Activated naive CD8-positive, alpha-beta T cell treated with anti-CD3 and anti-CD28 coated beads, Interleukin-2, amount 50 U/mL, for 24 hours (primary cell): ENCODE data around the gene SLC25A42.

Source experiments
- ATAC-seq: fragments of 150-1000 bp; cut with Tn5 transposase; one replicate; pipeline ENCODE4 v1.10.0; 2021
- DNase-seq: peaks from one replicate; pipeline ENCODE4 v3.0.0; 2021
- H3K27ac Mint-ChIP-seq: one replicate; pipeline ENCODE4 v1.8.0; 2021; ENCODE audit warnings: mild to moderate bottlenecking, mixed read lengths
- H3K27me3 Mint-ChIP-seq: one replicate; pipeline ENCODE4 v1.8.0; 2021; ENCODE audit warnings: mixed read lengths
- H3K36me3 Mint-ChIP-seq: one replicate; pipeline ENCODE4 v1.8.0; 2021; ENCODE audit warnings: low read depth, mixed read lengths
- H3K4me1 Mint-ChIP-seq: one replicate; pipeline ENCODE4 v1.8.0; 2021; ENCODE audit warnings: mixed read lengths
- H3K4me3 Mint-ChIP-seq: one replicate; pipeline ENCODE4 v1.8.0; 2021; ENCODE audit warnings: mild to moderate bottlenecking, moderate library complexity, mixed read lengths
- H3K9me3 Mint-ChIP-seq: one replicate; pipeline ENCODE4 v1.8.0; 2021; ENCODE audit warnings: mixed read lengths

The SLC25A42 gene

DNA sequence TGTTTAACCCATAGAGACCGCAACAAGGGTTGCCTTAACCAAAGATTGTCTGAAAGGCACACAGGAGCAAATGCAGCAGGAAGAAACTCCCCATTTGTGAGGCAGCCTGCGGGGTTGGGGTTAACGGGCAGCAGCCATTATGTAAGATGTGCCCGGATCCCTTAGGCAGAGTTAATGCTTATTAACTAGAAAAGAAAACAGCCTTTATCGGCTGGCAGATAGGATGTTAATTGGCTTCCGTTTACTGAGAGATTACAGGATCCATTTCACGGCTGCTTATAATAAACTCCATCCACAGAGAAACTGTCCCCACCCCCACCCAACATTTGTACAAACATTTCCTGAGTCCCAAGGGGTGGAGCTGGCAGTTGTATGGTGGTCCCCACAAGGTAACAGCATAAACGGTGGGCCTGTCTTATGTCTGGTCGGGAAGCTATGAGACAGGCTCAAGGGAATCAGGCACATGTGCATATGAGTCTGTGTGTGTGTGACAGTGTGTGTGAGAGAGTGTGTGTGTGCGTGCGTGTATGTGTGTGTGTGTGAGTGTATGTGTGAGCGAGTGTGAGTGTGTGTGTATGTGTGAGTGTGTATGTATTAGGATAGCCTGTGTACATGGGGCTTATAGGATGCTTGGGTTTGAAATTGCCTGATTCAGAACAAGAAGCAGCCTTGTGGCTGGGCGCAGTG, 10.5 kb downstream of the SLC25A42 start:
- Mint-ChIP-seq H3K4me3 (no peak overlapping the region), H3K36me3 (peaks cover 4% of the 10 kb centered on the region), H3K27me3 (no peaks in the 10 kb centered on the region), H3K4me1 (peaks cover 7% of the 10 kb centered on the region), H3K27ac (no peak overlapping the region), H3K9me3 (no peaks in the 10 kb centered on the region)
- ATAC-seq (no peak), DNase-seq (no peak)

DNA sequence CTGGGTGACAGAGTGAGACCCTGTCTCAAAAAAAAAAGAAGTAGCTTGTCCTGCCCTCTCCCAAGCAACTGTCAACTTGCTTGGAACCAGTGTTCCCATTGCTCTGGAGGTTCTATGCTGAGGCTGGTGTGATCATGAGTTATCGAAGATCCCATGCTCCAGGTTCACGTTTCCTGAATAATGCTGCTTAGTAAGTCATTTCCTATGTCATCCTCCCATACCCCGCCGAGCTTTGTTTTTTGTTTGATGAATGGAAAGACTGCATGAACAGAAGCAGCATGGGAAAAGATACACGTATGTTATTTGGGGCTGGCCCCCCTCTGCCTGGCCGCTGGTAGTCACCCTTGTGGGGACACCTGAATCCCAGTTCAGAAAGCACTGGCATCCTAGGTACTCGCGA, 11.3 kb downstream of the SLC25A42 start:
- Mint-ChIP-seq H3K36me3 (peaks cover 4% of the 10 kb centered on the region), H3K27me3 (no peaks in the 10 kb centered on the region), H3K9me3 (no peaks in the 10 kb centered on the region), H3K27ac (no peak overlapping the region), H3K4me3 (no peak overlapping the region), H3K4me1 (peaks cover 4% of the 10 kb centered on the region)
- DNase-seq (no peak), ATAC-seq (no peak)

GRCh38 chr19:19076476-19076875, 12.7 kb downstream of the SLC25A42 start:
- DNase-seq (no peak), ATAC-seq (no peak)
- H3K36me3 Mint-ChIP-seq = peaks cover 4% of the 10 kb centered on the region
- H3K27me3 Mint-ChIP-seq = no peaks in the 10 kb centered on the region
- H3K4me3 Mint-ChIP-seq = no peak overlapping the region
- H3K9me3 Mint-ChIP-seq = no peaks in the 10 kb centered on the region
- H3K27ac Mint-ChIP-seq = no peak overlapping the region
- H3K4me1 Mint-ChIP-seq = peaks cover 2% of the 10 kb centered on the region

DNA sequence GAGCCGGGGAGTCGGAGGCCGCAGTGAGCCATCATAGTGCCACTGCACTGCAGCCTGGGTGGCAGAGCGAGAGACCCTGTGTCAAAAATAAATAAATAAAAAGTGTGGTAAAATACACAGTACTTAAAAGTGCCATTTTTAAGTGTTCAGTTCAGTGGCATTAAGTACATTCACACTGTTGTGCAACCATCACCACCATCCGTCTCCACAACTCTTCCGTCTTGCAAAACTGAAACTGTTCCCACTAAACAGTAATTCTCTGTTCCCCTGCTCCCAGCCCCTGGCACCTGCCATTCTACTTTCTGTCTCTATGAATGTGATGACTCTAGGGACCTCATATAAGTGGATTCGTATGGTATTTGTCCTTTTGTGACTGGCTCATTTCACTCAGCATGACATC, 13.3 kb downstream of the SLC25A42 start:
- peaks cover under 1% of the 10 kb centered on the region for H3K4me1 Mint-ChIP-seq
- H3K27me3 Mint-ChIP-seq = no peaks in the 10 kb centered on the region
- H3K27ac Mint-ChIP-seq = no peak overlapping the region
- ATAC-seq = no peak
- H3K36me3 Mint-ChIP-seq = peaks cover 4% of the 10 kb centered on the region
- DNase-seq = no peak
- no peak overlapping the region for H3K4me3 Mint-ChIP-seq
- H3K9me3 Mint-ChIP-seq = no peaks in the 10 kb centered on the region

DNA sequence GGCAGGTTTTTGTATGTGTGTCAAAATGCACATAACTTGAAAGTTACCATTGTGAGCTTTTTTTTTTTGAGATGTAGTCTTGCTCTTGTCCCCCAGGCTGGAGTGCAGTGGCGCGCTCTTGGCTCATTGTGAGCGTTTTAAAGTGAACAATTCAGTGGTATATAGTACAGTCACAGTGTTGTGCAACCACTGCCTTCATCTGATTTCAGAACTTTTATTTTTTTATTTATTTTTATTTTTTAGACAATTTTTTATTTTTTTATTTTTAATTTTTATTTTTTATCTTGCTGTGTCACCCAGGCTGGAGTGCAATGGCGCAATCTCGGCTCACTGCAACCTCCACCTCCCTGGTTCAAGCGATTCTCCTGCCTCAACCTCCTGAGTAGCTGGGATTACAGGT, 15.0 kb downstream of the SLC25A42 start:
- peaks cover 4% of the 10 kb centered on the region for H3K36me3 Mint-ChIP-seq
- no peaks in the 10 kb centered on the region for H3K27me3 Mint-ChIP-seq
- H3K27ac Mint-ChIP-seq = no peak overlapping the region
- DNase-seq (no peak), ATAC-seq (no peak)
- no peaks in the 10 kb centered on the region for H3K4me1 Mint-ChIP-seq
- H3K9me3 Mint-ChIP-seq = no peaks in the 10 kb centered on the region
- H3K4me3 Mint-ChIP-seq = no peak overlapping the region

DNA sequence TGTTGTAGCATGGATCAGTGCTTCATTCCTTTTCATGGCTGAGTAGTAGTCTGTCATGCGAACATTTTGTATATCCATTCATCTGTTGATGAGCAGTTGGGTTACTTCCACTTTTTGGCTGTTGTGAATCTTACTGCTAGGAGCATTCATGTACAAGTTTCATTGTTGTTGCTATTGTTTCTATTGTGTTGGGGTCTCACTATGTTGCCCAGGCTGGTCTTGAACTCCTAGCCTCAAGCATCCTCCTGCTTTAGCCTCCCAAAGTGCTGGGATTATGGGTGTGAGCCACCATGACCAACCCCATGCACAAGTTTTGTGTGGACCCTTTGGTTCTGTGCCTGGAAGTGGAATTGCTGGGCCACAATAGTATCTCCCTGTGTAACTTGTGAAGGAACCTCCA, 15.8 kb downstream of the SLC25A42 start:
- ATAC-seq (no peak), DNase-seq (no peak)
- Mint-ChIP-seq H3K9me3 (no peaks in the 10 kb centered on the region), H3K4me1 (no peaks in the 10 kb centered on the region), H3K27ac (no peak overlapping the region), H3K27me3 (no peaks in the 10 kb centered on the region), H3K36me3 (peaks cover 4% of the 10 kb centered on the region), H3K4me3 (no peak overlapping the region)

GRCh38 chr19:19081642-19082151, 17.9 kb downstream of the SLC25A42 start:
- Mint-ChIP-seq H3K27me3 (no peaks in the 10 kb centered on the region), H3K9me3 (no peaks in the 10 kb centered on the region), H3K4me1 (no peaks in the 10 kb centered on the region), H3K27ac (no peak overlapping the region), H3K36me3 (peaks cover 4% of the 10 kb centered on the region), H3K4me3 (no peak overlapping the region)
- DNase-seq (no peak), ATAC-seq (no peak)

DNA sequence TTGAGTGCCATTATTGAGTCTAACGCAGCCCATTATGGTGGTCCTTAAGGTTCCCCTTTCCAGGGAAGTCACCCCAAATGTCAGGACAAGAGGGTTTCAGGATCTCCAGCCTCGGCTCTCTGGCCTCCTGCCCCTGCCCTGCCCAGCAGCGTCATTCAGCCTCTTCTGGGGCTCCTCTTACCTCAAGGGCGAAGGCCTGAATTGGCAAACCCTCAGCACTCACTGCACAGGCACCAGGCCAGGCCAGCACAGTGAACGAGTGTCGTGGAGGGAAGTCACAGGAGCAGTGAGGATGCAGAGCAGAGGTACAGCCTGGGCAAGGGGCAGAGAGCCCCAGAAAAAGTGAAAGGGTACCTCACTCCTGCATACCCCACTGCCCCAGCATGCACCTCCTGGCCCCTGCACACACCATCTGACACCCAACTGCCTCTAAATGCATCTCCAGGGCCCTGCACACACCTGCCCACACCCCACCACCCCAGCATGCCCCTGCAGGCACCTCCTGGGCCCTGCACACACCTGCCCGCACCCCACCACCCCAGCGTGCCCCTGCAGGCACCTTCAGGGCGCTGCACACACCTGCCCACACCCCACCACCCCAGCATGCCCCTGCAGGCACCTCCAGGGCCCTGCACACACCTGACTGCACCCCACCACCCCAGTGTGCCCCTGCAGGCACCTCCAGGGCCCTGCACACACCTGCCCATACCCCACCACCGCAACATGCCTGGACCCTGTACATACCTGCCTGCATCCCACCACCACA, 19.8 kb downstream of the SLC25A42 start:
- Mint-ChIP-seq H3K4me1 (peaks cover 2% of the 10 kb centered on the region), H3K9me3 (no peaks in the 10 kb centered on the region), H3K4me3 (no peak overlapping the region), H3K36me3 (no peaks in the 10 kb centered on the region), H3K27ac (no peak overlapping the region), H3K27me3 (no peaks in the 10 kb centered on the region)
- no peak for ATAC-seq
- no peak for DNase-seq

DNA sequence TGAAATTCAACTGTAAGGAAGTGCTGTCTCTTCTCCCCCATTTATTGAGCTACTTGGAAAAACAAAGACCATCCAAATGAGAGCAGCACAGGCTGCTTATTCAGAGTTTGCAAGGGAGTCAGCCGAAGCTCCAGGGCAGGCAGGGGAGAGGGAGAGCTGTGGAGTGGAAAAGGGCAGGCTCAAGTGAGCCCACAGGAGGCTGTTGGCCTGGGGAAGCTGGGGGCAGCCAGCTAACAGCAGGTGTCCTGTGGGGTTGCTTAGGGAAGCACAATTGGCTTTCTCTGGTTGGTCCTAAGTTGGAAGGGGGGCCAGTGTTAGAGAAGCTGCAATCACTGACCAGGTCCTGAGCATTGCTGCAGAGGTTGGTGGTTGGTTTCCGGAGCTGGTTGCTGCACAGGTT, 23.9 kb downstream of the SLC25A42 start:
- DNase-seq = no peak
- peaks cover 2% of the 10 kb centered on the region for H3K4me1 Mint-ChIP-seq
- no peaks in the 10 kb centered on the region for H3K9me3 Mint-ChIP-seq
- no peaks in the 10 kb centered on the region for H3K27me3 Mint-ChIP-seq
- no peaks in the 10 kb centered on the region for H3K36me3 Mint-ChIP-seq
- H3K4me3 Mint-ChIP-seq = no peak overlapping the region
- H3K27ac Mint-ChIP-seq = no peak overlapping the region
- no peak for ATAC-seq

DNA sequence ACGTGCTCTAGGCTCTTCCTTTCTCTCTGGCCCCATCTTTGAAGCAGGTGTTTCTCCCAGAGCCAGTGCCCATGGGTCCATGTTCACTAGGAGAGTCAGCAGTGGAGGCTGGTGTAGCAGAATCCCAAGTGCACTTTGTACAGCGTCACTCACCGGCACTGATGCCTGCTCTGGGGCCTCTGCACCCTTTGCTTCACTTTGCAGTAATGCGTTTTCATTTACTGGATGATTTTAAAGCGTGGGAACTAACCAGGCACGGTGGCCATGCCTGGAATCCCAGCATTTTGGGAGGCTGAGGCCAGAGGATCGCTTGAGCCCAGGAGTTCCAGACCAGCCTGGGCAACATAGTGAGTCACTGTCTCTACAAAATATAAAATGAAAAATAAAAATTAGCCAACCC, 30.7 kb downstream of the SLC25A42 start:
- ATAC-seq = no peak
- no peak for DNase-seq
- no peaks in the 10 kb centered on the region for H3K36me3 Mint-ChIP-seq
- H3K4me3 Mint-ChIP-seq = no peak overlapping the region
- no peaks in the 10 kb centered on the region for H3K4me1 Mint-ChIP-seq
- H3K27ac Mint-ChIP-seq = no peak overlapping the region
- H3K9me3 Mint-ChIP-seq = no peaks in the 10 kb centered on the region
- H3K27me3 Mint-ChIP-seq = no peaks in the 10 kb centered on the region

GRCh38 chr19:19095691-19096090, 31.9 kb downstream of the SLC25A42 start:
- DNase-seq (no peak), ATAC-seq (no peak)
- no peaks in the 10 kb centered on the region for H3K36me3 Mint-ChIP-seq
- H3K4me1 Mint-ChIP-seq = no peaks in the 10 kb centered on the region
- no peak overlapping the region for H3K4me3 Mint-ChIP-seq
- H3K27me3 Mint-ChIP-seq = no peaks in the 10 kb centered on the region
- H3K27ac Mint-ChIP-seq = no peak overlapping the region
- no peaks in the 10 kb centered on the region for H3K9me3 Mint-ChIP-seq

DNA sequence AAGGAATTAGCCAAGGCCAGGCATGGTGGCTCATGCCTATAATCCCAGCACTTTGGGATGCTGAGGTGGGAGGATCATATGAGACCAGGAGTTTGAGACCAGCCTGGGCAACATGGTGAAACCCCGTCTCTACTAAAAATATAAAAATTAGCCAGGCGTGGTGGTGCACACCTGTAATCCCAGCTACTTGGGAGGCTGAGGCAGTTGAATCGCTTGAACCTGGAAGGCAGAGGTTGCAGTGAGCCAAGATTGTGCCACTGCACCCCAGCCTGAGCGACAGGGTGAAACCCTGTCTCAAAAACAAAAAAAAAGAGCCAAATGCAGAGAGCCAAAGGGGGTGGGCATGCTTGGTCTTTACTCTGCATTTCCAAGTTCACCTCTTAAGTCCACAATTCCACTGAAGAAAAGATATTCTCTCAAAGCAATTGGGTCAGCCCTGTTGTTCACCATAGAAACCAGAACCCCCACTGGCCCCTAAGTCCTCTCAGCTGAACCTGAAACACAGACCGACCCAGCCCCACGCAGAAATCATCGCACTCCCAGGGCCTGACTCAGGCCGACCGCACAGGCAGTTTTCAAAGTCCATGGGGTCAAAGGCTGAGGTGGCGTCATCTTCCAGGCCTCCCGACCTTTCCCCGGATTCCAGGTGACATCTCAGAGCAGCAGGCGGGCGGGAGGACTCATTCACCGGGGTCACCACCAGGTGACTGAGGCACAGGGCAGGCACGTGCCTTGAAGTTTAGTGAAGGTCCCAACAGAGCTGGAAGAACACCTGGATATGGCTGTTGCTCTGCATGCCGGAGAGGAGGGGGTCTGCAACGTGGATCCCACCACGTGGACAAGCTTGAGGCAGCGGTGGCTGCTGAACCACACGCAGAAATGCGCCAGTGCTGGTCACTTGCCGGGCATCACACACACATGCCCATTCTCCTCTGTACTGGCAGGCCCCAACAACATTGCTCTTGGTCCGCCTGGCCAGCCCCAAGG, 33.1 kb downstream of the SLC25A42 start:
- DNase-seq (no peak), ATAC-seq (no peak)
- no peaks in the 10 kb centered on the region for H3K9me3 Mint-ChIP-seq
- H3K4me3 Mint-ChIP-seq = no peak overlapping the region
- H3K27ac Mint-ChIP-seq = no peak overlapping the region
- H3K4me1 Mint-ChIP-seq = no peaks in the 10 kb centered on the region
- no peaks in the 10 kb centered on the region for H3K36me3 Mint-ChIP-seq
- H3K27me3 Mint-ChIP-seq = no peaks in the 10 kb centered on the region

DNA sequence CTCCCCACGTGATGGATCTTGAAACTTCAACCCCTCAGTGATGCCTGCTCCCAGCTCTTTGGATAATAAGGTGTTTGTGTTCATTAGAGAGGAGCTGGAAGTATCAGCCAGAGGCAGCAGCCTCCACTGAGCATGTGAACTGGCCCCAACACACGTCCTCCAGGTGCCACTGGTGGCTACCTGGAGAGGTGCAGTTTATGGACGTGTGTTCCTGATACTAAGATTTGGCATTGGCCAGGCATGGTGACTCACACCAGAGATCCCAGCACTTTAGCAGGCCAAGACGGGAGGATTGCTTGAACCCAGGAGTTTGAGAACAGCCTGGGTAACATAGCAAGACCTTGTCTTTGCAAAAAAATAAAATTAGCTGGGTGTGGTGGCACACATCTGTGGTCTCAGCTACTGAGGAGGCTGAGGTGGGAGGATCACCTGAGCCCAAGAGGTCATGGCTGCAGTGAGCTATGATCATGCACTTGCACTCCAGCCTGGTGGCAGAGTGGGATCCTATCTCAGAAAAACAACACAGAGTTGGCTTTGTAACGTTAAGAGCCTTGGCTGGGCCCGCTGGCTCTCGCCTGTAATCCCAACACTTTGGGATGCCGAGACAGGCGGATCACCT, 34.4 kb downstream of the SLC25A42 start:
- Mint-ChIP-seq H3K36me3 (no peaks in the 10 kb centered on the region), H3K27me3 (no peaks in the 10 kb centered on the region), H3K4me1 (no peaks in the 10 kb centered on the region), H3K9me3 (no peaks in the 10 kb centered on the region), H3K4me3 (no peak overlapping the region), H3K27ac (no peak overlapping the region)
- no peak for ATAC-seq
- no peak for DNase-seq
